Measurements from ENCODE around the gene RBFOX1. TPM values are rescaled to one million over a fixed set of nuclear protein-coding genes. Genes with fewer than 3 reads are reported as not detected.

RBFOX1 gene
- polyA plus RNA-seq, 1 donor from 2014 or later = 56.8 TPM

DNA sequence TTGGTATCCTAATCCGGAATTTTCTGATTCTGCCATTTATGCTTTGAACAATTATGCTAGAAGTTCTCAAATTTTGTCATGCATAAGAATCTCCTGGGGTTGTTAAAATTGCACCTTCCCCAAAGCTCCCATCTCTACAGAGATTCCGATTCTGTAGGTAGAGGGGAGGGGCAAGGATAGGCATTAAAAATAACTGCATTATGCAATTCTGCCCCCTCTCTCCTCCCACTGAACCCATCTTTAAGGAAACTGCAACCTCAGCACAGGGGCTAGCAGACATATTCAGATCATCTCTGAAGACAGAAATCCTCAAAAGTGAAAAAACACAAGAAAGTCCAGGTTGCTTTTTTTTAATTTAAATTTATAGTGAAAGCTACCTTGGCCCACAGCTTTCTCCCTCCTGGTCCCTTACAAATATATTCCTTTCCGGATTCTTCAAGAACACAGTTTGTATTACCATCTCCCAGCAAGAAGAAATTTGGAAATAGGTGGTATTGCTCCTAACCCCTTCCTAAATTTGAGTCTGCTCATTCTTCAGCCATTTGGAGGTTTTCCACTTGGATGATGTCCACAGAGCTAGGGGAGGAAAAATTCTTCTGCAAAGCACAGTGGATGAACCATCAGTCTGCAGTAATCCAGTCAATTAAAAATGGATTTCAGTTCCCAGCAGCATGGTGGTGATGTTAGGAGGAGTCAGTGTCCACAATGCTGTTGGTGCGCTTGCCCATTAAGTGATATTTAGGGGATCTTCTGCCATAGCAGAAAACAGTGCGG, 67.7 kb downstream of the RBFOX1 start:
- Histone ChIP-seq H2AFZ (ENCODE audit: low read depth, low read length) (no peak overlapping the region), H3K4me2 (ENCODE audit: low read length) (no peak overlapping the region), H3K4me3 (ENCODE audit: low read length) (no peak overlapping the region), H3K79me2 (replicated peaks; ENCODE audit: insufficient read depth, low read length) (no peaks in the 10 kb centered on the region), H3F3A (ENCODE audit: insufficient read depth, low read length, poor library complexity, severe bottlenecking) (no peaks in the 10 kb centered on the region), H3K36me3 (ENCODE audit: insufficient read depth, low read length) (no peaks in the 10 kb centered on the region), H4K20me1 (ENCODE audit: insufficient read depth) (no peaks in the 10 kb centered on the region), H3K27ac (ENCODE audit: low read length) (no peak overlapping the region), H3K9me3 (ENCODE audit: low read length) (no peaks in the 10 kb centered on the region), H3K9ac (ENCODE audit: low read length) (no peak overlapping the region), H3K9me2 (ENCODE audit: insufficient read depth, low read length) (no peaks in the 10 kb centered on the region), H3K27me3 (ENCODE audit: insufficient read depth, low read depth, low read length) (no peaks in the 10 kb centered on the region)
- TF ChIP-seq, protein P1, sequence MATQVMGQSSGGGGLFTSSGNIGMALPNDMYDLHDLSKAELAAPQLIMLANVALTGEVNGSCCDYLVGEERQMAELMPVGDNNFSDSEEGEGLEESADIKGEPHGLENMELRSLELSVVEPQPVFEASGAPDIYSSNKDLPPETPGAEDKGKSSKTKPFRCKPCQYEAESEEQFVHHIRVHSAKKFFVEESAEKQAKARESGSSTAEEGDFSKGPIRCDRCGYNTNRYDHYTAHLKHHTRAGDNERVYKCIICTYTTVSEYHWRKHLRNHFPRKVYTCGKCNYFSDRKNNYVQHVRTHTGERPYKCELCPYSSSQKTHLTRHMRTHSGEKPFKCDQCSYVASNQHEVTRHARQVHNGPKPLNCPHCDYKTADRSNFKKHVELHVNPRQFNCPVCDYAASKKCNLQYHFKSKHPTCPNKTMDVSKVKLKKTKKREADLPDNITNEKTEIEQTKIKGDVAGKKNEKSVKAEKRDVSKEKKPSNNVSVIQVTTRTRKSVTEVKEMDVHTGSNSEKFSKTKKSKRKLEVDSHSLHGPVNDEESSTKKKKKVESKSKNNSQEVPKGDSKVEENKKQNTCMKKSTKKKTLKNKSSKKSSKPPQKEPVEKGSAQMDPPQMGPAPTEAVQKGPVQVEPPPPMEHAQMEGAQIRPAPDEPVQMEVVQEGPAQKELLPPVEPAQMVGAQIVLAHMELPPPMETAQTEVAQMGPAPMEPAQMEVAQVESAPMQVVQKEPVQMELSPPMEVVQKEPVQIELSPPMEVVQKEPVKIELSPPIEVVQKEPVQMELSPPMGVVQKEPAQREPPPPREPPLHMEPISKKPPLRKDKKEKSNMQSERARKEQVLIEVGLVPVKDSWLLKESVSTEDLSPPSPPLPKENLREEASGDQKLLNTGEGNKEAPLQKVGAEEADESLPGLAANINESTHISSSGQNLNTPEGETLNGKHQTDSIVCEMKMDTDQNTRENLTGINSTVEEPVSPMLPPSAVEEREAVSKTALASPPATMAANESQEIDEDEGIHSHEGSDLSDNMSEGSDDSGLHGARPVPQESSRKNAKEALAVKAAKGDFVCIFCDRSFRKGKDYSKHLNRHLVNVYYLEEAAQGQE (IDR thresholded peaks at IDR 0.05; ENCODE audit: borderline replicate concordance) = no peak
- TF ChIP-seq TAF1 (IDR thresholded peaks at IDR 0.05; ENCODE audit: low read depth) (no peak), RAD21 (conservative IDR thresholded peaks at IDR 0.05) (no peak), EZH2 (IDR thresholded peaks at IDR 0.05; ENCODE audit: borderline replicate concordance, insufficient read depth, low read length, poor library complexity, severe bottlenecking) (no peak), EP300 (conservative IDR thresholded peaks at IDR 0.05; ENCODE audit: poor library complexity, severe bottlenecking) (no peak)

DNA sequence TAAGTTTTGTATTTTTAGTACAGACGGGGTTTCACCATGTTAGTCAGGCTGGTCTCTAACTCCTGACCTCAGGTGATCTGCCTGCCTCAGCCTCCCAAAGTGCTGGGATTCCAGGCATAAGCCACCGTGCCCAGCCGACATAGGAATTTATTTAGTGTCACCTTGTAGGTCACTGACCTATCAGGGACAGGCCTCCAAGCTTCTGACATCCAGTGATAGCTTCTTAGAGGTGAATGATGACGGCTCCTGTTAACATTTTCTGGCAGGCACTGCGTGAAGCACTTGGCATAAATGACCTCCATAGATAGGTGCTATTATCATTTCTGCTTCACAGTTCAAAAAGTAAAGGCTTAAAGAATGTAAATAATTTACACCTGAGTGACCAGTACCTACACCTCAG, 71.6 kb downstream of the RBFOX1 start:
- Histone ChIP-seq H3K4me2 (ENCODE audit: low read length) (no peak overlapping the region), H4K20me1 (ENCODE audit: insufficient read depth) (no peaks in the 10 kb centered on the region), H3K4me3 (ENCODE audit: low read length) (no peak overlapping the region), H3K9me3 (ENCODE audit: low read length) (no peaks in the 10 kb centered on the region), H3F3A (ENCODE audit: insufficient read depth, low read length, poor library complexity, severe bottlenecking) (no peaks in the 10 kb centered on the region), H3K9me2 (ENCODE audit: insufficient read depth, low read length) (no peaks in the 10 kb centered on the region), H3K27ac (ENCODE audit: low read length) (no peak overlapping the region), H3K79me2 (replicated peaks; ENCODE audit: insufficient read depth, low read length) (no peaks in the 10 kb centered on the region), H3K9ac (ENCODE audit: low read length) (no peak overlapping the region), H3K36me3 (ENCODE audit: insufficient read depth, low read length) (no peaks in the 10 kb centered on the region), H3K27me3 (ENCODE audit: insufficient read depth, low read depth, low read length) (no peaks in the 10 kb centered on the region), H2AFZ (ENCODE audit: low read depth, low read length) (no peak overlapping the region)
- TF ChIP-seq MXI1 (conservative IDR thresholded peaks at IDR 0.05; ENCODE audit: poor library complexity, severe bottlenecking) (no peak), SMC3 (conservative IDR thresholded peaks at IDR 0.05; ENCODE audit: poor library complexity) (no peak), TAF1 (IDR thresholded peaks at IDR 0.05; ENCODE audit: low read depth) (no peak), EP300 (conservative IDR thresholded peaks at IDR 0.05; ENCODE audit: poor library complexity, severe bottlenecking) (no peak), POLR2AphosphoS5 (IDR thresholded peaks at IDR 0.05) (no peak)

GRCh38 chr16:7405166-7405565, 72.5 kb downstream of the RBFOX1 start:
- no peaks in the 10 kb centered on the region for H3K9me2 ChIP-seq (ENCODE audit: insufficient read depth, low read length)
- no peaks in the 10 kb centered on the region for H3K27me3 ChIP-seq (ENCODE audit: insufficient read depth, low read depth, low read length)
- no peak overlapping the region for H2AFZ ChIP-seq (ENCODE audit: low read depth, low read length)
- no peaks in the 10 kb centered on the region for H4K20me1 ChIP-seq (ENCODE audit: insufficient read depth)
- no peak overlapping the region for H3K4me2 ChIP-seq (ENCODE audit: low read length)
- no peaks in the 10 kb centered on the region for H3F3A ChIP-seq (ENCODE audit: insufficient read depth, low read length, poor library complexity, severe bottlenecking)
- no peak overlapping the region for H3K9ac ChIP-seq (ENCODE audit: low read length)
- H3K36me3 ChIP-seq (ENCODE audit: insufficient read depth, low read length) = no peaks in the 10 kb centered on the region
- H3K9me3 ChIP-seq (ENCODE audit: low read length) = no peaks in the 10 kb centered on the region
- no peak for TF ChIP-seq EZH2 (IDR thresholded peaks at IDR 0.05; ENCODE audit: borderline replicate concordance, insufficient read depth, low read length, poor library complexity, severe bottlenecking)
- no peak for TF ChIP-seq MXI1 (conservative IDR thresholded peaks at IDR 0.05; ENCODE audit: poor library complexity, severe bottlenecking)
- TF ChIP-seq TAF1 (IDR thresholded peaks at IDR 0.05; ENCODE audit: low read depth) = no peak
- no peak for TF ChIP-seq POLR2AphosphoS5 (IDR thresholded peaks at IDR 0.05)
- TF ChIP-seq CTCF (IDR thresholded peaks at IDR 0.05; ENCODE audit: poor library complexity, severe bottlenecking) = peak; percentile 75
- peak; percentile 83 for TF ChIP-seq SMC3 (conservative IDR thresholded peaks at IDR 0.05; ENCODE audit: poor library complexity)
- TF ChIP-seq EP300 (conservative IDR thresholded peaks at IDR 0.05; ENCODE audit: poor library complexity, severe bottlenecking) = no peak
- peak; percentile 84 for TF ChIP-seq RAD21 (conservative IDR thresholded peaks at IDR 0.05)
- TF ChIP-seq, protein P1 (IDR thresholded peaks at IDR 0.05; ENCODE audit: borderline replicate concordance) = no peak
- no peak overlapping the region for H3K27ac ChIP-seq (ENCODE audit: low read length)
- H3K4me3 ChIP-seq (ENCODE audit: low read length) = no peak overlapping the region
- H3K79me2 ChIP-seq (replicated peaks; ENCODE audit: insufficient read depth, low read length) = no peaks in the 10 kb centered on the region
